ENCODE results near the gene OR6Q1. TPM values are rescaled to one million over a fixed set of nuclear protein-coding genes. Genes with fewer than 3 reads are reported as not detected.

The OR6Q1 gene
- polyA plus RNA-seq, 1 donor from 2014 or later = not detected

GRCh38 chr11:58060535-58060934, 29.8 kb downstream of the OR6Q1 start:
- no peaks in the 10 kb centered on the region for H4K20me1 ChIP-seq (ENCODE audit: insufficient read depth)
- TF ChIP-seq TAF1 (IDR thresholded peaks at IDR 0.05; ENCODE audit: low read depth) = no peak
- no peak for TF ChIP-seq MXI1 (conservative IDR thresholded peaks at IDR 0.05; ENCODE audit: poor library complexity, severe bottlenecking)
- TF ChIP-seq REST (IDR thresholded peaks at IDR 0.05; ENCODE audit: borderline replicate concordance) = no peak
- no peak for TF ChIP-seq EP300 (conservative IDR thresholded peaks at IDR 0.05; ENCODE audit: poor library complexity, severe bottlenecking)
- TF ChIP-seq RAD21 (conservative IDR thresholded peaks at IDR 0.05) = no peak
- TF ChIP-seq SMC3 (conservative IDR thresholded peaks at IDR 0.05; ENCODE audit: poor library complexity) = no peak
- no peak for TF ChIP-seq EZH2 (IDR thresholded peaks at IDR 0.05; ENCODE audit: borderline replicate concordance, insufficient read depth, low read length, poor library complexity, severe bottlenecking)
- TF ChIP-seq CTCF (IDR thresholded peaks at IDR 0.05; ENCODE audit: poor library complexity, severe bottlenecking) = no peak
- TF ChIP-seq POLR2AphosphoS5 (IDR thresholded peaks at IDR 0.05) = no peak
- no peak overlapping the region for H3K4me2 ChIP-seq (ENCODE audit: low read length)
- H3F3A ChIP-seq (ENCODE audit: insufficient read depth, low read length, poor library complexity, severe bottlenecking) = no peaks in the 10 kb centered on the region
- no peak overlapping the region for H3K4me3 ChIP-seq (ENCODE audit: low read length)
- H3K27ac ChIP-seq (ENCODE audit: low read length) = no peak overlapping the region
- H3K79me2 ChIP-seq (replicated peaks; ENCODE audit: insufficient read depth, low read length) = no peaks in the 10 kb centered on the region
- H2AFZ ChIP-seq (ENCODE audit: low read depth, low read length) = no peak overlapping the region
- no peaks in the 10 kb centered on the region for H3K9me3 ChIP-seq (ENCODE audit: low read length)
- H3K9me2 ChIP-seq (ENCODE audit: insufficient read depth, low read length) = no peaks in the 10 kb centered on the region
- H3K27me3 ChIP-seq (ENCODE audit: insufficient read depth, low read depth, low read length) = no peaks in the 10 kb centered on the region
- H3K9ac ChIP-seq (ENCODE audit: low read length) = no peak overlapping the region
- H3K36me3 ChIP-seq (ENCODE audit: insufficient read depth, low read length) = no peaks in the 10 kb centered on the region

GRCh38 chr11:58060939-58061672, 30.4 kb downstream of the OR6Q1 start:
- H2AFZ ChIP-seq (ENCODE audit: low read depth, low read length) = no peak overlapping the region
- H3K9me3 ChIP-seq (ENCODE audit: low read length) = no peaks in the 10 kb centered on the region
- no peaks in the 10 kb centered on the region for H3K36me3 ChIP-seq (ENCODE audit: insufficient read depth, low read length)
- no peaks in the 10 kb centered on the region for H3K27me3 ChIP-seq (ENCODE audit: insufficient read depth, low read depth, low read length)
- H3F3A ChIP-seq (ENCODE audit: insufficient read depth, low read length, poor library complexity, severe bottlenecking) = no peaks in the 10 kb centered on the region
- H3K9me2 ChIP-seq (ENCODE audit: insufficient read depth, low read length) = no peaks in the 10 kb centered on the region
- H4K20me1 ChIP-seq (ENCODE audit: insufficient read depth) = no peaks in the 10 kb centered on the region
- no peak overlapping the region for H3K4me2 ChIP-seq (ENCODE audit: low read length)
- TF ChIP-seq EZH2 (IDR thresholded peaks at IDR 0.05; ENCODE audit: borderline replicate concordance, insufficient read depth, low read length, poor library complexity, severe bottlenecking) = no peak
- no peak overlapping the region for H3K4me3 ChIP-seq (ENCODE audit: low read length)
- H3K79me2 ChIP-seq (replicated peaks; ENCODE audit: insufficient read depth, low read length) = no peaks in the 10 kb centered on the region
- no peak overlapping the region for H3K27ac ChIP-seq (ENCODE audit: low read length)
- H3K9ac ChIP-seq (ENCODE audit: low read length) = no peak overlapping the region
